Activated CD4-positive, alpha-beta T cell treated with anti-CD3 and anti-CD28 coated beads, Interleukin-2, Interleukin-4, amounts not matched to agents 100 ng/mL and 50 ng/mL, durations not matched to agents 16 hours and 8 hours (primary cell): ENCODE data around the gene AFAP1L1.
"Not testable (repeated sequence)": the region's sequence is repeated elsewhere in the genome, so short reads cannot be mapped to it uniquely, and the experiment has no call there.

Experiments
- DNase-seq: peaks from one replicate; pipeline ENCODE4 v3.0.0-alpha.2; 2020; ENCODE audit warnings: low spot score

The AFAP1L1 gene

GRCh38 chr5:149261246-149261645 lies 10.4 kb upstream of the AFAP1L1 start:
- no peak for DNase-seq

DNA sequence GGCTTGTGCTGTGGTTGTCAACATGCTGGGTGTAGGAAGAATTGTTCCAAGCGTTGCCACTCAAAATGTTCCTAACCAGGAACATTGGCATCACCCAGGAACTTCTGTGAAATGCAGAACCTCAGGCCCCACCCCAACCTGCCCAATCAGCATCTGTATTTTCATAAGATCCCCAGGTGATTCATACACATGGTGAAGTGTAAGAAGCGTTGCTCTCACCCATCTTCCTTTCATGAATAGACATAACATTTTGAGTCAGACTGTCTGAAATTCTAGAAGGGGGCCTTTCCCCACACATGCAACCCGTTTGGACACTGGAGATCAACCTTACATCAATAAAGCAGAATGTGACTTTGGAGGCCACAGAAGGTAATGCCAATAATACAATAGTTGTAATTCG lies 9.3 kb upstream of the AFAP1L1 start:
- no peak for DNase-seq

GRCh38 chr5:149264439-149265067 lies 7.1 kb upstream of the AFAP1L1 start:
- DNase-seq, result peak; percentile 18

DNA sequence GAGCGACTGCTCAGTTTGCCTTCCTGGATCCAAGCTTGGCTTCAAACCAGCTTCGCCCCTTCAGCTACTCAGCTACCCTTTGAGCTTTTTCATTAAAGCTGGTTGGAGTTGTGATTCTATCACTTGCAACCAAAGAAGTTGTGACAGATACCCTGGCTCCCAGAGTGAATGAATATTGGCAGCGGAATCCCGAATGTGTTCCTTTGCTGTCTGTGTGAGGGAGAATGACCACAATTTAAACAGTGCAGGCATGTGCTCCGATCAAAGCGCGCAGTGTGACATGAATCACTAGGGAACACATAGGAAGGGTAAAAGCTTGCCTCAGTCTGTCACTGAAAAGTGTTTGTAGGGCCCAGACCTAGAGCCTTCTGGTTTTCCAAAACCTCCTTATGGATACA lies 6.6 kb upstream of the AFAP1L1 start:
- DNase-seq, result no peak

DNA sequence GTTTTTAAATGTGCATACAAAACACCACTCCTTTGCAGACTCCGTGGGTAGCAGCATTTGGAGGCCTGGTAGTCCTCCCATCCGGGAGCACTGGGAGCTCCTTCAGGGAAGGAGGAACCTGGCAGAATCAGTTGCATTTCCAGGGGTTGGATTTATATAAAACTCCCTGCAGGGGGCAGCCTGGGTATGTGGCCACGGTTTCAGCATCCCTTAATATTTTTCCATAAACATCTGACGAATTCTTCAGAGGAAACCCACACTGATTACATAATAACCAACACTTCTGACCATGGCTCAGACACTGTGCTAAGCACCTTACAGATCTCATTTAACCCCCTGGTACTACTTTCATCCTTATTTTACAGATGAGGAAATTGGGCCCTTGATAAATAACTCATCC lies 6.1 kb upstream of the AFAP1L1 start:
- DNase-seq, result no peak

GRCh38 chr5:149267241-149267973 lies 4.3 kb upstream of the AFAP1L1 start:
- DNase-seq, result no peak

DNA sequence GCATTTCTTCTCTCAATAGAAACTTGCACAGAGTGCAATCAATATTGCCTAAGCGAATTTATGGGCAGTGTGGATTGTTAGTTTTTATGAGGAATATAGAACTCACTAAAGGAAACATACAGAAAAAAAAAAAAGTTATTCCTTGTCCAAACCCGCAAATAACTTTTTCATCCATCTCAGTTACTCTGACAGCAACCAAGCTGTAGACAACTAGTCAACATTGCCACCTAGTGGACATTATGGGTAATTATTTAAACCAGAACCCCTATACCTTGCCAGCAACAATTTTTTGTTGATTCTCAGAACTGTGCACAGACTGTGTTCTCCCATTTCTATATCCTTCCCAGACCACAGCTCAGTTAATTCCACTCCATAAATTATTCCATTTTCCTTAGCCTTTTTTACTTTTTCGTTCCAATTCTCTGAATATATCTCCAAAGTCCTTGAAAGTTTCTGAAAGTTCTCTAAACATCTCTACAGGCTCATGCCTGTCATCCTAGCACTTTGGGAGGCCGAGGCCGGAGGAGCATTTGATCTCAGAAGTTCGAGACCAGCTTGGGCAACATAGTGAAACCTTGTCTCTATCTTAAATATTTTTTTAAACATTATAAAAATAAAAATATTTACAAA lies 2.6 kb upstream of the AFAP1L1 start:
- DNase-seq, result peak; percentile 72

- no peak for DNase-seq
Observed at GRCh38 chr5:149271195-149271715, 404 bp upstream of the AFAP1L1 start.

GRCh38 chr5:149272781-149273180 lies 1.1 kb downstream of the AFAP1L1 start:
- DNase-seq, result not testable (repeated sequence)

GRCh38 chr5:149273237-149273636 lies 1.6 kb downstream of the AFAP1L1 start:
- DNase-seq, result no peak

- DNase-seq, result no peak
Observed at GRCh38 chr5:149273950-149274349, 2.3 kb downstream of the AFAP1L1 start.

GRCh38 chr5:149274939-149275338 lies 3.3 kb downstream of the AFAP1L1 start:
- DNase-seq, result no peak

GRCh38 chr5:149277801-149278200 lies 6.1 kb downstream of the AFAP1L1 start:
- no peak for DNase-seq

GRCh38 chr5:149278451-149279210 lies 7.0 kb downstream of the AFAP1L1 start:
- DNase-seq, result no peak

GRCh38 chr5:149279661-149280060 lies 8.0 kb downstream of the AFAP1L1 start:
- no peak for DNase-seq

GRCh38 chr5:149280124-149280523 lies 8.5 kb downstream of the AFAP1L1 start:
- no peak for DNase-seq

- no peak for DNase-seq
Observed at GRCh38 chr5:149280802-149281201, 9.1 kb downstream of the AFAP1L1 start.

GRCh38 chr5:149282027-149282965 lies 10.6 kb downstream of the AFAP1L1 start:
- no peak for DNase-seq

DNA sequence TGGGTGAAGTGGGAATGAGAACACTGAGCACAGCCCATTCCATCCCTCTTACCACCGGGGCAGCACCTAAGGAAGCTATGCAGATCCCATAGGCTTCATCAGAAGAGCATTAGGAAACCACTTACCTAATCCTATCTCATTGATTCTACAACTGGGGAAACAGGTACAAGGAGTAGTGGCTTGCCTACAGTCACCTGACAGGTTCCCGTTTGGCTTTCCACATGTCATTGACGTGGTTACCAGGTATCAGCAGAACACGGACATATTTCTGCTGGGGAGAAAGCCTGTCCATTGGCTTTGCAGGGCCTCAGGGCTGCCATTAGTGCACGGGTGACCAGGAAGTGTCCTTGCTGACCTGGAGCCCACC lies 11.3 kb downstream of the AFAP1L1 start:
- no peak for DNase-seq

DNA sequence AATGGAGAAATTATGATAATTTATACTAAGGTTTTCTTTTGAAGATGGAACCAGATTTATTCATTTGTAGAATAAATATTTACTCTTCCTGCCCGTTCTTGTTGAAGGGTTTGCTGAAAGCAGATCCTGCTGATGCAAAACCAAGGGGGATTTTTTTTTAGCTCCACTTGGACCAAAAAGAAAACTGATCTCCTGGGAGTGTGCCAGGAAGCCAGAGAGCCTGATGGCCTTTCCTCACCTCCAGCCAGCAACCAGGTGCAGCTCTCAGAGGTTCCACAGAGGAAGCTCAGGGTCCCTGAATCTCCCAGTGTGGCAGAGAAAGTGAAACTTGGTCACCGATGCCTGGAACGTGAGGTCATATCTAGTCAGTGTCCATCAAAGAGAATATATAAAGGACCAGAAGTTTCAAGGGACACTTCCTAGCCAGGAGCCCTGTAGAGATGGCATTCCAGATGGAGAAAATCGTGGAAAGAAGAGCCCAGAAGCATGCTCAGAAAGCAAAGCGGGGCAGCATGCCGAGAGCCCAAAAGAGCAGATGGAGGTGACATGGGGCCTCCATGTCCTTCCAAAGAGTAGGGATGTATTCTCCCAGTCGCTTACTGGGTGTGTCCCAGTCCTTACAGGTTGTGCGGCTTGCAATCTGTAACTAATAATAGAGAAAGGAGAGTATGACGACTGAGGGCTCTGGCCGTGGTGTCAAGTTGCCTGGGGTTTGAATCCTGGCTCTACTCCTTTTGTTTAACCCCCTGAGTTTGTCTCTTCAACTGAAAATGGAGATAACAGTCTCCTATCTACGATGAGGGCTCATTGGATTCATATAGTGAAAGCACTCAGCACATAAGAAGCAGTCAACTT lies 12.2 kb downstream of the AFAP1L1 start:
- DNase-seq, result no peak
